ENCODE data around the gene KRTAP4-4.
"Not testable (repeated sequence)": the region's sequence is repeated elsewhere in the genome, so short reads cannot be mapped to it uniquely, and the experiment has no call there.

Gene KRTAP4-4
- long read RNA-seq, donor 1 = 0 reads
- long read RNA-seq, donor 2 = 0 reads
- long read RNA-seq, donor 3 = 0 reads
- long read RNA-seq, donor 4 = 0 reads
- long read RNA-seq, donor 5 = 0 reads
- long read RNA-seq, donor 6 = 0 reads
- long read RNA-seq, donor 7 = 0 reads
- long read RNA-seq, donor 8 = 0 reads

DNA sequence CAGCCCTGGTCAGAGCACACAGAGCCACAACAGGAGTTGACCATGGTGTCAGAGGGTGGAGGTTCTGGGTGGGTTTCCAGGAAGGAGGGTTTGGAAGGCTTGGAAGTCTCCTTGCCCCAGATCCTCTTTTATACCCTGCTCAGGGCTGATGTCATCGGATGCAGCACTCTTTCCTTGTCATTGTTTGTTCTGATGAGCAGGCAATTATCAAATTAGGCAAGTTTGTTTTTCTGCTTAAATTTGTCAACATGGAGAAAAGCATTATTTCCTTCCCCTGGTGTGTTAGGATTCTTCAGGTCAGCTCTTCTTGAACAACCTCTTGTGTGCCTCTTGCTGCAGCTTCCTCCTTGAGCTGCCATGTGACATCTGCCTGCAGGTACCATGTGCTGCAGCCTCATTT, at the start of gene KRTAP4-4:
KRTAP4-4 (minus strand) TSS at position 101 of the 400 bp plus-strand sequence; CDS start at position 44, 57 bp downstream.
- no peak for DNase-seq

DNA sequence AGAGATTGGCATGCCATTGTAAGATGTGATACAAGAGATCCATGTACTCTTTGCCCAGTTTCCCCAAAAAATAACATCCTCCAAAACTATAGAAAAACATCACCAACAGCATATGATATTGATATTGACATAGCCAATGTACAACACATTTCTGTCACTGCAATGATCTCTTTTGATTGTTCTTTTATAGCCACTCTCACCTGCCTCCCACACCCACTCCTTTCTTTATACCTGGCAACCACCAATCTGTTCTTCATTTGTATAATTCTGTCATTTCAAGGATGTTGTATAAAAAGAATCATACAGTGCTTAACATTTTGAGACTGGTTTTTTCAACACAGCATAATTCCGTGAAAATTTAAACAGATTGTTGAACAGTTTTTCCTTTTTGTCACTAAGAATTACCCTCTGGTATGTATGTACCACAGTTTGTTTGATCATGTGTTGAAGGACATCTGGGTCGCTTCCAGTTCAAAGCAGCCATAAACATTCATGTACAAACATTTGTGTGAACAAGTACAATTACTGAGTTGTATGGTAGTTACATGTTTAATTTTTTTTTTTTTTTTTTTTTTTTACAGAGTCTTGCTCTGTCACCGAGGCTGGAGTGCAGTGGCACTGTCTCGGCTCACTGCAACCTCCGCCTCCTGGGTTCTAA, 39.0 kb upstream of the KRTAP4-4 start:
- DNase-seq = no peak

DNA sequence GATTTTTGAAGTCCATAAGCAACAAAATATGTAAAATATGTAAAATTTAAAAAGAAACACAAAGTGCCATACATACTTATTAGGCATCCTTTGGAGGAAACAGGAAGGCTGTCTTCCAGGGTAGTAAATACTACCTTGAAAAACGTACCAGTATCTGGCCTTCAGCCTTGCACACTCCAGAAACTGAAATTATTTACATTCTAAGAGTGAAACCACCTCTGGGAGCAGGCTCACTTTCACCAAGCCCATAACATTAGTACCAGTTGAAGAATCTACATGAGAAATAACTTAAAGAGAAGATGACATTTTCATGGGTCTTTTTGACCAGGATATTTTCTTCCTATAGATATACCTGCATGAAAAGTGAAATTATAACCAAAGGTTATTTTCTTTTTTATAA, 35.5 kb upstream of the KRTAP4-4 start:
- DNase-seq = no peak

DNA sequence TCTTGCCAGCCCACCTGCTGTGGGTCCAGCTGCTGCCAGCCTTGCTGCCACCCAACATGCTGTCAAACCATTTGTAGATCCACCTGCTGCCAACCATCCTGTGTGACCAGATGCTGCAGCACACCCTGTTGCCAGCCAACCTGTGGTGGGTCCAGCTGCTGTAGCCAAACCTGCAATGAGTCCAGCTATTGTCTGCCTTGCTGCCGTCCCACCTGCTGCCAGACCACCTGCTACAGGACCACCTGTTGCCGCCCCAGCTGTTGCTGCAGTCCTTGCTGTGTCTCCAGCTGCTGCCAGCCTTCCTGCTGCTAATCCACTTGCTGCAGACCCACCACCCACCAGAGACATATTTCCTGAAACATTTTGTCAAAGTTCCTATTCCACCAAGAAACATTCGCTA, 29.8 kb upstream of the KRTAP4-4 start:
- DNase-seq = no peak

DNA sequence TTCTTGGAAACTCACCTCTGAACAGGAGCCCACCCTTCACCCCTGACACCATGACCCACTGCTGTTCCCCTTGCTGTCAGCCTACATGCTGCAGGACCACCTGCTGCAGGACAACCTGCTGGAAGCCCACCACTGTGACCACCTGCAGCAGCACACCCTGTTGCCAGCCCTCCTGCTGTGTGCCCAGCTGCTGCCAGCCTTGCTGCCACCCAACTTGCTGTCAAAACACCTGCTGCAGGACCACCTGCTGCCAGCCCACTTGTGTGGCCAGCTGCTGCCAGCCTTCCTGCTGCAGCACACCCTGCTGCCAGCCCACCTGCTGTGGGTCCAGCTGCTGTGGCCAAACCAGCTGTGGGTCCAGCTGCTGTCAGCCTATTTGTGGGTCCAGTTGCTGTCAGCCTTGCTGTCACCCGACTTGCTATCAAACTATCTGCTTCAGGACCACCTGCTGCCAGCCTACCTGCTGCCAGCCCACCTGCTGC, 29.3 kb upstream of the KRTAP4-4 start, which contains the start of gene KRTAP9-1:
KRTAP9-1 (plus strand) TSS at position 51 of the 482 bp plus-strand sequence; CDS start at position 51, 0 bp downstream.
- DNase-seq = not testable (repeated sequence)

DNA sequence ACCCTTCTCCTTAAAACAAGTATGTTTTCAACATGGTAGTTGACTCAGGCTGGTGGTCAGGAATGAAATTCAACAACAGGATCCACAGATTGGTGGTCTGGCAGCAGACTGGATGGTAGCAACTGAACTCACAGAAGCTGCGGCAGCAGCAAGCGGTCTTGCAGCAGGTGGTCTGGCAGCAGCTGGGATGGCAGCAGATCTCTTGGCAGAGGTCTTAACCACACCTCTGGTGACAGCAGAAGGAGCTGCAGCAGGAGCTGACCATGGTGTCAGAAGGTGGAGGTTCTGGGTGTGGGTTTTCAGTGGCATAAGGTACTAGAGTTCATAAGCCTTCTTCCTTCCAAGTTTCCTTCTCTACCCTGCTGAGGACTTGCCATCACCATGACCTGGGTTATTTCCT, 26.3 kb upstream of the KRTAP4-4 start:
- DNase-seq = no peak

DNA sequence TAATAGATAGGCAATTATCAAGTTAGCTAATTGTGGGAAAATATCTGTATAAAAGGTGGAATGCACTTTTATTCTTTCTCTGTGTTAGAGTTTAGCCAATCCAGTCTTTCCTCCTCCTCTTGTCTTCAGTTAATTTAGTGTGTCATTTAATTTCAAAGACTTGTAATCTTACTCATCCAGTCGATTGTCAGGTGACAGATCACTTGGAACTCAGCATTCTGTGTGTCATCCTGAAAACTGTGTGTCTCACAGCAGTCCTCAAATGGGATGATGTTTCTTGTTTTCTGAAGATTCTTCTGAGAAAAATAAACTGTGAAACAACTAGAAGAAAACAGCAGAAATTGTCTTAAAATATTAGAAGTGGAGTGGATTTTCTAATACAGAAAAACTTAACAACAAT, 24.5 kb upstream of the KRTAP4-4 start:
- no peak for DNase-seq

DNA sequence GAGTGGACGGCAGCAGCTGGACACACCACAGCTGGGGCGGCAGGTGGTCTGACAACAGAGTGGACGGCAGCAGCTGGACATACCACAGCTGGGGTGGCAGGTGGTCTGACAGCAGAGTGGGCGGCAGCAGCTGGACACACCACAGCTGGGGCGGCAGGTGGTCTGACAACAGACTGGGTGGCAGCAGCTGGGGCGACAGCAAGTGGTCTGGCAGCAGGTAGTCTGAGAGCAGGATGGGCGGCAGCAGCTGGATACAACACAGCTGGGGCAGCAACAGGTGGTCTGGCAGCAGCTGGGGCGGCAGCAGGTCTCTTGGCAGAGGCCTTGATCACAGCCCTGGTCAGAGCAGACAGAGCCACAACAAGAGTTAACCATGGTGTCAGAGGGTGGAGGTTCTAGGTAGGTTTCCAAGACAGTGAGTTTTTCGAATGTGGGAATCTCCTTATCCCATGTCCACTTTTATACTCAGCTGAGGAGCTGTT, 24.0 kb upstream of the KRTAP4-4 start, which contains the start of gene KRTAP4-1:
KRTAP4-1 (minus strand) TSS at position 432 of the 482 bp plus-strand sequence; CDS start at position 375, 57 bp downstream.
- DNase-seq = no peak

DNA sequence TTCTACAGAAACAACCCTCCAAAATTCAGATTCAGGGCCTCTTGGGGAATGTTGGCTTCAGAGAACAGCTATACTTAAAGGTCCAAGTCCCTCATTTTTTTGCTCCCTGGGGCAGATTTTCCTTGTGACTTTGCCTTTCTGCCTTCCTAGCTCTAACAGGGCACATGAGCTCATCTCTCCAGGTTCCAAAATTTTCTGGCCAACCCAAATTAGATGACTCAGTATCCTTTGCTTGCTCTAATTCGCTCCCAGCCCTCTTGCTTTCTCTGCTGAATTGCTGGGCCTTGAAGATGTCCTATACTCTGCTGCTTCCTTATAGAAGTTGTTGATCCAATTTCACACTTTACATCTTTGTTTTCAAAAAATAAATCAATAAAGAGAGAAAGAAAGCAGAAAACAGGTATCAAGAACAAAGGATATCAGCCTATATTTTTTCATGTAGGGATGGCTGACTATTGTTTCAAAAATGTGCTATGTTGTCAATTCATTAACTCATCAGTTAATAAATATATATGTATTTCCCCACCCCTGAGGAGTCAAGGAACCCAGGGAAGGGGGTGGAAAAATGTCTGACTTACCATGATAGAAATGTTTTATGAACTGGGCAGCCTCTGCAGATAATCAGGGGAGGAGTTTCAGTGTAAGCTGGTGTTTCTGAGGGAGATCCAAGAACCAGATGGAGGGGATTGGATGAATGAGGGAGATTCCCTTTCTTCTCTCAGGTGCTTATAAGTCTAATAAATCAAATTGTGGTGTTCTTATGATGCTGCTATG, 18.5 kb upstream of the KRTAP4-4 start:
- DNase-seq = no peak

DNA sequence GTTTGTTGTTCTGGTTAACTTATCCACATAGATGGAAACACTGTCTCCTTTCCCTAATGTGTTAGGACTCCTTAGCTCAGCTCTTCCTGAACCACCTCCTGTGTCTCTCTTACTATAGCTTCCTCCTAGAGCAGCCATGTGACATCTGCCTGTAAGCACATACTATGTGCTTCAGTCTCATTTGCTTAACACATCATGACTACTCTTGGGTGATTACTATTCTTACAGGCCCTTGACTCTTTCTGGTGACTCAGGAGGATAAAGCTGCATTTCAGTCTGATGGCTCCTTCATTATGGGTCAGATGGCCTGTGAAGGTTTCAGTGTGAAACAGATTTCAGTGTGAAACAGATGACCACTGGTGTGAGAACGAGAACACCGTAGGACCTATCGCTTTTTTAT, 17.8 kb upstream of the KRTAP4-4 start:
- no peak for DNase-seq

DNA sequence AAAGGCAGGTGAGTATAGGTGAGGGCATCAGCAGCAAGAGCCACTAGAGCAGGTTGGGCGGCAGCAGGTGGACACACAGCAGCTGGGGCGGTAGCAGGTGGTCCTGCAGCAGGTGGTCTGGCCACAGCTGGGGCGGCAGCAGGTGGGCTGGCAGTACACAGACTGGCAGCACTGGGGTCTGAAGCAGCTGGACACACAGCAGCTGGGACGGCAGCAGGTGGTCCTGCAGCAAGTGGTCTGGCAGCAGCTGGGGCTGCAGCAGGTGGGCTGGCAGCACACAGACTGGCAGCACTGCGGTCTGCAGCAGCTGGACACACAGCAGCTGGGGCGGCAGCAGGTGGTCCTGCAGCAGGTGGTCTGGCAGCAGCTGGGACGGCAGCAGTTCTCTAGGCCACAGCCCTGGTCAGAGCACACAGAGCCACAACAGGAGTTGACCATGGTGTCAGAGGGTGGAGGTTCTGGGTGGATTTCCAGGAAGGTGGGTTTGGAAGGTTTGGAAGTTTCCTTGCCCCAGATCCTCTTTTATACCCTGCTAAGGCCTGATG, 17.3 kb upstream of the KRTAP4-4 start, which contains the start of gene KRTAP4-2:
KRTAP4-2 (minus strand) TSS at position 495 of the 545 bp plus-strand sequence; CDS start at position 438, 57 bp downstream.
- no peak for DNase-seq

DNA sequence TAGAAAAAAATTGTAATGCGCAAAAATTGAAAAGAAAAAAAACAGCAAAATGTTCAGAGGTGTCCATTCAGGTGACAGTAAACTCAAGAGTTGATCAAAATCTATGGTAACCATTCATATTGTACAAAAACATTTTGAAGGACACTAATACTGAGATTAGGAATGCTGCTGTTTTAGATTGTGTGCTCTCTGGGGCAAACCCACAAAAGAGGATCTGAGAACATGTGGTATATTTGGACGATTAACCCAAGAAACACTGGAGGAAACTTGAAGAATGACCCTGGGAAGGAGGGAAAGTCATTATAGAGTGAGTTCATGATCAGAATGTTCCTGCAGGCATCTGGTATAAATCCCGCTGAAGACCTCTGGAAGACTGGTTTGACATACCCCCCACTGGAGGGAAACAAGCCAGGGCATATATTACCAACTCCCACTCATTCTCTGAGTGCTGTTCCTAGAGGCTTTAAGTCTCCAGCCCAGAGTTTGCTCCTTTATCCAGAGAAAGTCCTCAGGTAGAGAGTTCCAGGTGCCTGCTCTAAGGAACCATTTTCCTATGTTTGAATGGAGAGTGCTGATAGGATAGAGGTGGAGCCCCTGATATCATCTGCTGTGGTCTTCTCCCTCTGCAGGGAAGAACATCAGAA, 16.3 kb upstream of the KRTAP4-4 start:
- no peak for DNase-seq

DNA sequence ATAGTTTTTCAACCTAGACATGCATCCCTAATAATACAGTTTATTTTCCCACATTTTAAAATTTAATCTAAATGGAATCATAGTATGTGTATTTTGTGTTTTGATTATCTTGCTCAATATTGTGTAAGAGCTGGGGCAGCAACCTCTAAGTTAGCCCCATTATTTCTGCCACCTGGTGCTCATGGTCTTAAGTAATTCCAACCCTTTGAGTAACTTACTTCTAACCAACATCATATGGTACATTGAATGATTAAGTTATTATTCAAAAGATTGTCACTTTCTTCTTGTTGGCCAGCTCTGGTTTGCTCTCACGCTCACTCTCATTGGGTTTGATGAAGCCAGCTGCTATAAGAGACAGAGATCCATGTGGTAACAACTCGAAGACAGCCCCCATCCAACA, 11.3 kb upstream of the KRTAP4-4 start:
- no peak for DNase-seq

DNA sequence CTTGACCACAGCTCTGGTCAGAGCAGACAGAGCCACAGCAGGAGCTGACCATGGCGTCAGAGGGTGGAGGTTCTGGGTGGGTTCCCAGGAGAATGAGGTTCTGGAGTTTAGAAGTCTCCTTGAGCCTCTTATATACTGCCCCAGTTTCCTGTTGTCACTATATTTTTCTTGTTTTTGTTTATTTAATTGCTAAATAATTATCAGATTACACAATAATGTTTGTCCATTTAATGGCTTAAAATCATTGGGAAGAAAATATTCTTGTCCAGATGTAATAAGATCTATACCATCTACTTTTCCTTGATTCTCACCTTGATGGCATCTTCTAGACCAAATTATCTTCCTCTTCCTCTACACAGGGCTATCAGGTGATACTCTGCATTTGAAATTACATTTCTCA, 7.6 kb upstream of the KRTAP4-4 start, which contains the start of gene KRTAP4-3:
KRTAP4-3 (minus strand) TSS at position 101 of the 400 bp plus-strand sequence; CDS start at position 52, 49 bp downstream.
- no peak for DNase-seq

DNA sequence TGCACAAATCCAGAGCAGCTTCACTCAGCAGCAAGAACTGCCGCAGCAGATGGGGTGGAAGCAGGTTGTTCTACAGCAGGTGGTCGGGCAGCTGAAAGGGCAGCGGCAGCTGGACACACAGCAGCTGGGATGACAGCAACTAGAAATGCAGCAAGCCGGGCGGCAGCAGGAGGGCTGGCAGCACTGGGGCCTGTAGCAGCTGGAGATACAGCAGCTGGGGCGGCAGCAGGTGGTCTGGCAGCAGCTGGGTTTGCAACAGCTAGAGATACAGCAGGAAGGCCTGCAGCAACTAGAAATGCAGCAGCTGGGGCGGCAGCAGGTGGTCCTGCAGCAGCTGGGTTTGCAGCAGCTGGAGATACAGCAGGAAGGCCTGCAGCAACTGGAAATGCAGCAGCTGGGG, 7.0 kb upstream of the KRTAP4-4 start:
- no peak for DNase-seq

DNA sequence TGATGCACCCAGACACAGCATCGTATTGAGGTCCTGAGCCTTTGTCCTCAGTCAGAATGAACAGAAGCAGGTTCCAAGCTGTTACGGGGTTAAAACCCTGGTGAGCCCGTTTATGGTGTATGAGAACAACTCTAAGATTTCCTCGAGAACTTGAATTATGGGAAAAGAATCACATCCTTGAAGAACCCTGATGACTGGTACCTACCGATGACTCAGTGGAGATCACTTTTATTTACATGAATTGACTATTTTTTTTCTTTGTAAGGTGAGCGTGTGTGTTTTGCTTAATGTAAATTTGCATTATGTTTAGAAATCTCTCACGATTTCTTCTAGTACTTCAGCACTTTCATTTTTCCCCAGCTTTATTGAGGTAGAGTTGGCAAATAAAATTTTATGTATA, 3.3 kb upstream of the KRTAP4-4 start:
- DNase-seq = no peak

DNA sequence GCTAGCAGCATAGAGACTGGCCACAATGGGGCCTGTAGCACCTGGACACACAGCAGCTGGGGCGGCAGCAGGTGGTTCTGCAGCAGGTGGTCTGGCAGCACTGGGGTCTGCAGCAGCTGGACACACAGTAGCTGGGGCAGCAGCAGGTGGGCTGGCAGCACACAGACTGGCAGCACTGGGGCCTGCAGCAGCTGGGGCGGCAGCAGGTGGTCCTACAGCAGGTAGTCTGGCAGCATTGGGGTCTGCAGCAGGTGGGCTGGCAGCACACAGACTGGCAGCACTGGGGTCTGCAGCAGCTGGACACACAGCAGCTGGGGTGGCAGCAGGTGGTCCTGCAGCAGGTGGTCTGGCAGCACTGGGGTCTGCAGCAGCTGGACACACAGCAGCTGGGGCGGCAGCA, 358 bp downstream of the KRTAP4-4 start:
- DNase-seq = not testable (repeated sequence)

DNA sequence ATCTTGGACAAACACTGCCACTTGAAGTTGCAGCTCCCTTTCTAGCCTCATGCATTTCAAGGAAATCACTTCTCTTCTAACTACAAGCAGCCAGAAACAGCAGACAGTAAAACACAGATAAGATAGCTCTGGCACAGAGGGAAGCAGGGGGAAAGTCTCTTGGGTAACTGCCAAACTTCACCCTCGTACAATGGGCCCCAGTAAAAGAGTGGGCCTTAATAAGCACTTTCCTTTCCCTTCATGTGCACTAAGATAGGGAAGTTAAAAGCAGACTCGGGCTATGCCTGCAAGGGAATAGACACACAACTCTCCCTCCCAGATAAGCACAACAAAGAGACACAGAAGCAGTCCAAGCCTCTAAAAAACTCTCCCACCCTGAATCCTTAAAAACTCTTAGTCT, 6.7 kb downstream of the KRTAP4-4 start:
- DNase-seq = no peak

DNA sequence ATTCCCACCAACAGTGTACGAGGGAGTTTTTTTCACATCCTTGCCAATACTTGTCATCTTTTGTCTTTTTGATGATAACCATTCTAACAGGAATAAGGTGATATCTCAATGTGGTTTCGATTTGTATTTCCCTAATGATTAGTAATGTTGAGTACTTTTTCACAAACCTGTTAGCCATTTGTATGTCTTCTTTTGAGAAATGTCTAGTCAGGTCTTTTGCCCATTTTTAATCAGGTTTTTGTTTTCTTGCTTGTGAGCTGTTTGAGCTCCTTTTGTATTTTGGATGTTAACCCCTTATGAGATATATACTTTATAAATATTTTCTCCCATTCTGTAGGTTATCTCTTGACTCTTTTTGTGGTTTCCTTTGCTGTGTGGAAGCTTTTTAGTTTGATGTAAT, 9.0 kb downstream of the KRTAP4-4 start:
- no peak for DNase-seq

DNA sequence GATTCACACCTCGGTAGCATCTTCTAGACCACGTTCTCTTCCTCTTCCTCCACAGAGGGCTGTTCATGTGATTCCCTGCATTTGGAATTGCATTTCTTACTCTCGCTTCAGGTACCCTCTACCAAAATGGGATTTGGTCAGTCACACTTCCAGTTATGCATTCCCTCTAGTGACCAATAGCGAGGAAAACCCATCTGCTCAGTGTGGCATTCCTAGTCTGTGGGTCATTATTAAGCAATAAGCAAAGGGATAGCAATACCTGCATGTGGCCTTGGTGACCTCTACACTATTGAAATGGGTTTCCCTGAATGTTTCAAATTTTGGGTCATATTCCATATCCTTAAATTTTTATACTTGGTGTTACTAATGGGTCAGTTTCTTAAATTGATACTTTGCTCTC, 10.5 kb downstream of the KRTAP4-4 start:
- DNase-seq = no peak

DNA sequence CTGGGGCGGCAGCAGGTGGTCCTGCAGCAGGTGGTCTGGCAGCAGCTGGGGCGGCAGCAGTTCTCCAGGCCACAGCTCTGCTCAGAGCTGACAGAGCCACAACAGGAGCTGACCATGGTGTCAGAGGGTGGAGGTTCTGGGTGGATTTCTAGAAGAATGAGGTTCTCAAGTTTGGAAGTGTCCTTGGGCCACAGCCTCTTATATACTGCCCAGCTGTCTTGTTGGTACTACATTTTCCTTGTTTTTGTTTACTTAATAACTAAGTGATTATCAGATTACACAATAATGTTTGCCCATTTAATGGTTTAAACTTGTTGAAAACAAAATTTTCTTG, 10.9 kb downstream of the KRTAP4-4 start, which contains the start of gene KRTAP4-5:
KRTAP4-5 (minus strand) TSS at position 174 of the 334 bp plus-strand sequence; CDS start at position 116, 58 bp downstream.
- no peak for DNase-seq

Measured in right kidney (tissue), 9 donors.